Left lung (tissue), 10 donors: ENCODE data around the gene SENP5. TPM values are rescaled to one million over a fixed set of nuclear protein-coding genes. Genes with fewer than 3 reads are reported as not detected.
"Not testable (repeated sequence)": the region's sequence is repeated elsewhere in the genome, so short reads cannot be mapped to it uniquely, and the experiment has no call there.

Experiments used
- ATAC-seq: fragments of 200-7000 bp; cut with Tn5 transposase; one replicate; pipeline ENCODE4 v1.9.1; 2020; ENCODE audit warnings: moderate library complexity
- DNase-seq, 4 donors: peaks; one replicate each; pipeline ENCODE4 v3.0.0-alpha.2; 2013 to 2020
- H3K27ac ChIP-seq, 2 donors: fragments of 200-600 bp; sonication (generic) in 1 of 2; one replicate each; pipeline versions ENCODE4 v1.5.0 to v1.8.0; 2020 to 2021
- H3K27me3 ChIP-seq, 2 donors: fragments of 200-600 bp; sonication (generic) in 1 of 2; one replicate each; pipeline versions ENCODE4 v1.5.0 to v1.8.0; 2020 to 2021
- H3K36me3 ChIP-seq, 2 donors: fragments of 200-600 bp; sonication (generic) in 1 of 2; one replicate each; pipeline versions ENCODE4 v1.5.0 to v1.8.0; 2020 to 2021
- H3K4me1 ChIP-seq, 2 donors: fragments of 200-600 bp; one replicate each; pipeline ENCODE4 v1.8.0; 2021
- H3K4me3 ChIP-seq, 2 donors: fragments of 200-600 bp; sonication (generic) in 1 of 2; one replicate each; pipeline versions ENCODE4 v1.5.0 to v1.8.0; 2020 to 2021; ENCODE audit warnings: mild to moderate bottlenecking in 1 of 2
- H3K9me3 ChIP-seq, 2 donors: fragments of 200-600 bp; sonication (generic) in 1 of 2; one replicate each; pipeline versions ENCODE4 v1.5.0 to v1.8.0; 2020 to 2021
- CTCF ChIP-seq, 2 donors: fragments of 200-600 bp; sonication (generic) in 1 of 2; IDR thresholded peaks; one replicate each; pipeline versions ENCODE4 v1.5.0 to v1.8.0; 2021; ENCODE audit warnings: antibody characterized with exemption in 2 of 2
- intact Hi-C, 2 donors: fragments of 100-400 bp; cut with DNase I; formaldehyde crosslinking; loops; one replicate each; pipeline versions ENCODE4 v1.11.2 to v1.14.2; 2022
- polyA plus RNA-seq, 6 donors: library from polyadenylated mRNA; unstranded; fragments of 120-200 nt; gene quantifications; one replicate each; pipeline ENCODE4 v1.2.1, GENCODE V29; 2013; ENCODE audit not compliant: insufficient read length in 6 of 6
- total RNA-seq, 2 donors: library from RNA; stranded (reverse); fragmentation: NEBNext Ultra II Directional; extraction: Animal tissue kit (Norgen Biotek cat#: 25700); gene quantifications; one replicate each; pipeline ENCODE4 v1.2.1, GENCODE V29; 2021
- donor health status: DM: no; HTN: yes; CAD: no.
- donor health status: DM: no; HTN: no; CAD: no.

The SENP5 gene
- total and polyA plus RNA-seq, 8 donors, result 25.2 to 43.8 (median 30.0) TPM

- no peak for TF ChIP-seq CTCF (IDR thresholded peaks at IDR 0.05)
- no peak overlapping the region for H3K4me3 ChIP-seq
- ATAC-seq (no peak), DNase-seq (no peak)
- intact Hi-C loops, result no loop called here
- H3K27ac ChIP-seq, result no peak overlapping the region
- no peaks in the 10 kb centered on the region for H3K27me3 ChIP-seq
- H3K36me3 ChIP-seq, result no peaks in the 10 kb centered on the region
- no peaks in the 10 kb centered on the region for H3K4me1 ChIP-seq
- H3K9me3 ChIP-seq, result no peaks in the 10 kb centered on the region
Measured at GRCh38 chr3:196849180-196849741, 18.5 kb upstream of the SENP5 start.

GRCh38 chr3:196863000-196863399 lies 4.7 kb upstream of the SENP5 start:
- DNase-seq, intact Hi-C loops, H3K27ac ChIP-seq, H3K9me3 ChIP-seq, ATAC-seq, H3K36me3 ChIP-seq, H3K4me1 ChIP-seq, H3K27me3 ChIP-seq, H3K4me3 ChIP-seq: not testable (repeated sequence)

GRCh38 chr3:196867155-196867506 lies 589 bp upstream of the SENP5 start:
- peak overlapping the region; percentile 96 to 98 for H3K4me3 ChIP-seq
- DNase-seq (no peak), ATAC-seq (no peak)
- H3K4me1 ChIP-seq, result peaks cover 16 to 32% of the 10 kb centered on the region in 2 donors
- peak overlapping the region; percentile 90 to 95 for H3K27ac ChIP-seq
- H3K36me3 ChIP-seq, result peaks cover 0 to 4% of the 10 kb centered on the region in 2 donors
- intact Hi-C loops, result no loop called here
- TF ChIP-seq CTCF (IDR thresholded peaks at IDR 0.05), result no peak
- H3K9me3 ChIP-seq, result peaks cover 0 to 5% of the 10 kb centered on the region in 2 donors
- H3K27me3 ChIP-seq, result no peaks in the 10 kb centered on the region

GRCh38 chr3:196868297-196868661 lies 559 bp downstream of the SENP5 start:
- H3K27ac ChIP-seq, result peak overlapping the region; percentile 90 to 95
- no peaks in the 10 kb centered on the region for H3K27me3 ChIP-seq
- ATAC-seq, result peak; percentile 30
- H3K4me3 ChIP-seq, result peak overlapping the region; percentile 96 to 98
- no peak for TF ChIP-seq CTCF (IDR thresholded peaks at IDR 0.05)
- H3K9me3 ChIP-seq, result no peaks in the 10 kb centered on the region
- intact Hi-C loops, result no loop called here
- DNase-seq, result peak in 1 of 4 donors; percentile 36
- H3K4me1 ChIP-seq, result peaks cover 16 to 32% of the 10 kb centered on the region in 2 donors
- peaks cover 0 to 4% of the 10 kb centered on the region in 2 donors for H3K36me3 ChIP-seq

GRCh38 chr3:196872316-196872715 lies 4.6 kb downstream of the SENP5 start:
- ATAC-seq, result no peak
- Histone ChIP-seq H3K9me3 (no peaks in the 10 kb centered on the region), H3K4me3 (no peak overlapping the region), H3K4me1 (peaks cover 12 to 26% of the 10 kb centered on the region in 2 donors), H3K27me3 (no peaks in the 10 kb centered on the region), H3K27ac (no peak overlapping the region), H3K36me3 (peaks cover 0 to 4% of the 10 kb centered on the region in 2 donors)
- no peak for TF ChIP-seq CTCF (IDR thresholded peaks at IDR 0.05)
- intact Hi-C loops, result no loop called here
- no peak for DNase-seq

GRCh38 chr3:196874511-196875094 lies 6.9 kb downstream of the SENP5 start:
- H3K27me3 ChIP-seq, H3K36me3 ChIP-seq, H3K27ac ChIP-seq, H3K9me3 ChIP-seq, H3K4me3 ChIP-seq, DNase-seq, intact Hi-C loops, ATAC-seq: not testable (repeated sequence)
- peaks cover 1 to 19% of the 10 kb centered on the region in 2 donors for H3K4me1 ChIP-seq
